ENCODE data around the gene SPON1. TPM values are rescaled to one million over a fixed set of nuclear protein-coding genes. Genes with fewer than 3 reads are reported as not detected.

The SPON1 gene
- total RNA-seq, 2 experiments from 2014 or later = 0.96 to 1.4 TPM

GRCh38 chr11:14259186-14259784, 296.8 kb downstream of the SPON1 start:
- Mint-ChIP-seq H3K4me3 (no peak overlapping the region), H3K36me3 (ENCODE audit: low read depth) (no peaks in the 10 kb centered on the region), H3K9me3 (no peaks in the 10 kb centered on the region), H3K27me3 (no peaks in the 10 kb centered on the region), H3K4me1 (ENCODE audit: low read depth) (no peaks in the 10 kb centered on the region), H3K27ac (no peak overlapping the region)
- DNase-seq (no peak), ATAC-seq (no peak)
- ChIA-PET POLR2A (no interaction called here), CTCF (interaction anchor here (1.1 to 1.8 kb wide), 2 partner anchors 10 to 18 kb away, joined by 3 to 5 read pairs; no protein-coding TSS in a partner anchor)
- intact Hi-C loops (cut with micrococcal nuclease) = no loop called here
- TF ChIP-seq CTCF (IDR thresholded peaks at IDR 0.05) = no peak

- ATAC-seq (peak; percentile 13), DNase-seq (no peak)
- Mint-ChIP-seq H3K27me3 (no peaks in the 10 kb centered on the region), H3K27ac (no peak overlapping the region), H3K9me3 (no peaks in the 10 kb centered on the region), H3K36me3 (ENCODE audit: low read depth) (peaks cover 3% of the 10 kb centered on the region), H3K4me3 (no peak overlapping the region), H3K4me1 (ENCODE audit: low read depth) (no peaks in the 10 kb centered on the region)
- ChIA-PET POLR2A (no interaction called here), CTCF (no interaction called here)
- intact Hi-C loops (cut with micrococcal nuclease) = no loop called here
- no peak for TF ChIP-seq CTCF (IDR thresholded peaks at IDR 0.05)
Measured at GRCh38 chr11:14259878-14260277, 297.4 kb downstream of the SPON1 start.

- Mint-ChIP-seq H3K4me1 (ENCODE audit: low read depth) (no peaks in the 10 kb centered on the region), H3K27me3 (no peaks in the 10 kb centered on the region), H3K36me3 (ENCODE audit: low read depth) (peaks cover 15% of the 10 kb centered on the region), H3K9me3 (peaks cover 1% of the 10 kb centered on the region), H3K4me3 (no peak overlapping the region), H3K27ac (no peak overlapping the region)
- TF ChIP-seq CTCF (IDR thresholded peaks at IDR 0.05) = no peak
- ChIA-PET POLR2A (interaction anchor here (0.5 to 0.8 kb wide), 3 partner anchors 10 to 554 kb away, joined by 3 to 4 read pairs (median 3); no protein-coding TSS in a partner anchor), CTCF (interaction anchor here (1.1 to 1.2 kb wide), 2 partner anchors 188 to 194 kb away, joined by 3 to 4 read pairs; no protein-coding TSS in a partner anchor)
- intact Hi-C loops (cut with micrococcal nuclease) = no loop called here
- no peak for ATAC-seq
- no peak for DNase-seq
Measured at GRCh38 chr11:14261066-14261465, 298.5 kb downstream of the SPON1 start.

- Mint-ChIP-seq H3K4me1 (ENCODE audit: low read depth) (no peaks in the 10 kb centered on the region), H3K36me3 (ENCODE audit: low read depth) (peaks cover 21% of the 10 kb centered on the region), H3K27me3 (no peaks in the 10 kb centered on the region), H3K27ac (no peak overlapping the region), H3K9me3 (peaks cover 1% of the 10 kb centered on the region), H3K4me3 (no peak overlapping the region)
- POLR2A ChIA-PET = no interaction called here
- CTCF ChIA-PET = interaction anchor here (1.1 to 1.4 kb wide), 4 partner anchors 9 to 193 kb away, joined by 3 to 4 read pairs (median 4); no protein-coding TSS in a partner anchor
- TF ChIP-seq CTCF (IDR thresholded peaks at IDR 0.05) = no peak
- DNase-seq (no peak), ATAC-seq (no peak)
- intact Hi-C loops (cut with micrococcal nuclease) = no loop called here
Measured at GRCh38 chr11:14262271-14262846, 299.8 kb downstream of the SPON1 start.

- intact Hi-C loops (cut with micrococcal nuclease) = no loop called here
- Mint-ChIP-seq H3K27me3 (no peaks in the 10 kb centered on the region), H3K9me3 (peaks cover 1% of the 10 kb centered on the region), H3K27ac (no peak overlapping the region), H3K4me1 (ENCODE audit: low read depth) (no peaks in the 10 kb centered on the region), H3K36me3 (ENCODE audit: low read depth) (peaks cover 28% of the 10 kb centered on the region), H3K4me3 (no peak overlapping the region)
- TF ChIP-seq CTCF (IDR thresholded peaks at IDR 0.05) = no peak
- CTCF ChIA-PET = interaction anchor here (1.8 kb wide), 1 partner anchor 15 kb away, joined by 8 read pairs; no protein-coding TSS in a partner anchor
- ATAC-seq (no peak), DNase-seq (no peak)
- POLR2A ChIA-PET = no interaction called here
Measured at GRCh38 chr11:14264966-14265365, 302.4 kb downstream of the SPON1 start.

Data from activated CD8-positive, alpha-beta T cell treated with anti-CD3 and anti-CD28 coated beads for 36 hours (primary cell).